Neural cell (in vitro differentiated cells): ENCODE measurements around the gene INPP5A. TPM values are rescaled to one million over a fixed set of nuclear protein-coding genes. Genes with fewer than 3 reads are reported as not detected.

Experiments used
- H2AFZ ChIP-seq: fragments of 200-600, 300-800 bp; sonication (generic), shearing (Covaris generic); 2 replicates; pipeline ENCODE4 v1.6.0; 2014; ENCODE audit warnings: low read depth, mild to moderate bottlenecking, antibody characterized with exemption, low read length, moderate library complexity
- H3F3A ChIP-seq: fragments of 200-600 bp; shearing (Covaris generic); 2 replicates; pipeline ENCODE4 v1.6.1; 2016; ENCODE audit warnings: mild to moderate bottlenecking, moderate library complexity, mixed read lengths, antibody characterized with exemption, low read length; ENCODE audit not compliant: insufficient read depth, poor library complexity, severe bottlenecking
- H3K27ac ChIP-seq: fragments of 200-600, 300-800 bp; sonication (generic), shearing (Covaris generic); 2 replicates; pipeline ENCODE4 v1.5.1; 2014; ENCODE audit warnings: mild to moderate bottlenecking, low read length, moderate library complexity
- H3K27me3 ChIP-seq: fragments of 300-800, 200-600 bp; sonication (generic), shearing (Covaris generic); 2 replicates; pipeline ENCODE4 v1.6.0; 2014; ENCODE audit warnings: mild to moderate bottlenecking, low read depth, low read length, moderate library complexity; ENCODE audit not compliant: insufficient read depth
- H3K36me3 ChIP-seq: fragments of 300-800, 200-600 bp; sonication (generic), shearing (Covaris generic); 2 replicates; pipeline ENCODE4 v1.5.1; 2014; ENCODE audit warnings: mild to moderate bottlenecking, antibody characterized with exemption, low read length, moderate library complexity; ENCODE audit not compliant: insufficient read depth
- H3K4me2 ChIP-seq: fragments of 300-800, 200-600 bp; sonication (generic), shearing (Covaris generic); 2 replicates; pipeline ENCODE4 v1.6.0; 2014; ENCODE audit warnings: mild to moderate bottlenecking, low read length
- H3K4me3 ChIP-seq: fragments of 300-800, 200-600 bp; sonication (generic), shearing (Covaris generic); 2 replicates; pipeline ENCODE4 v1.5.1; 2014; ENCODE audit warnings: mild to moderate bottlenecking, low read length, moderate library complexity
- H3K79me2 ChIP-seq: fragments of 200-600 bp; shearing (Covaris generic); replicated peaks from 2 replicates; pipeline ENCODE4 v1.6.0; 2014; ENCODE audit warnings: mild to moderate bottlenecking, low read length, moderate library complexity; ENCODE audit not compliant: insufficient read depth
- H3K9ac ChIP-seq: fragments of 300-800, 200-600 bp; sonication (generic), shearing (Covaris generic); 2 replicates; pipeline ENCODE4 v1.6.1; 2016; ENCODE audit warnings: mild to moderate bottlenecking, low read length, mixed read lengths
- H3K9me2 ChIP-seq: fragments of 200-600 bp; shearing (Covaris generic); 2 replicates; pipeline ENCODE4 v1.6.1; 2016; ENCODE audit warnings: mild to moderate bottlenecking, low read length, mixed read lengths; ENCODE audit not compliant: insufficient read depth
- H3K9me3 ChIP-seq: fragments of 200-600, 300-800 bp; sonication (generic), shearing (Covaris generic); 2 replicates; pipeline ENCODE4 v1.6.1; 2016; ENCODE audit warnings: mild to moderate bottlenecking, mixed run types, low read length, moderate library complexity, mixed read lengths
- H4K20me1 ChIP-seq: fragments of 200-600 bp; shearing (Covaris generic); 2 replicates; pipeline ENCODE4 v1.6.1; 2016; ENCODE audit warnings: mild to moderate bottlenecking, mixed run types; ENCODE audit not compliant: insufficient read depth
- EP300 ChIP-seq: fragments of 450-650 bp; conservative IDR thresholded peaks from 2 replicates; pipeline ENCODE4 v1.6.1; 2014; ENCODE audit warnings: antibody characterized with exemption, mild to moderate bottlenecking, moderate library complexity; ENCODE audit not compliant: poor library complexity, severe bottlenecking
- EZH2 ChIP-seq: fragments of 200-600, 300-800 bp; shearing (Covaris generic), sonication (generic); IDR thresholded peaks from 2 replicates; pipeline ENCODE4 v1.6.1; 2014; ENCODE audit warnings: antibody characterized with exemption, low read length, borderline replicate concordance, mild to moderate bottlenecking; ENCODE audit not compliant: insufficient read depth, poor library complexity, severe bottlenecking
- MXI1 ChIP-seq: fragments of 450-650 bp; conservative IDR thresholded peaks from 2 replicates; pipeline ENCODE4 v1.6.1; 2014; ENCODE audit warnings: antibody characterized with exemption, mild to moderate bottlenecking; ENCODE audit not compliant: poor library complexity, severe bottlenecking
- POLR2AphosphoS5 ChIP-seq: IDR thresholded peaks from 2 replicates; pipeline ENCODE4 v1.6.1; 2012
- RAD21 ChIP-seq: fragments of 450-650 bp; conservative IDR thresholded peaks from 2 replicates; pipeline ENCODE4 v1.6.1; 2014; ENCODE audit warnings: antibody characterized with exemption, mild to moderate bottlenecking, moderate library complexity
- SMC3 ChIP-seq: fragments of 450-650 bp; conservative IDR thresholded peaks from 2 replicates; pipeline ENCODE4 v1.6.1; 2014; ENCODE audit warnings: antibody characterized with exemption, mild to moderate bottlenecking, moderate library complexity; ENCODE audit not compliant: poor library complexity
- TAF1 ChIP-seq: IDR thresholded peaks from 2 replicates; pipeline ENCODE4 v1.6.1; 2012; ENCODE audit warnings: low read depth
- polyA plus RNA-seq: library from polyadenylated mRNA; depleted of rRNA; stranded (reverse); fragments of >200 nt; gene quantifications from 2 replicates; pipeline ENCODE4 v1.2.3, GENCODE V29; 2014
- TF ChIP-seq, protein P1 (sequence below): fragments of 450-650 bp; IDR thresholded peaks from 2 replicates; pipeline ENCODE4 v1.5.1; 2014; ENCODE audit warnings: antibody characterized with exemption, mild to moderate bottlenecking, moderate library complexity; ENCODE audit not compliant: poor library complexity, severe bottlenecking
- TF ChIP-seq, protein P2 (sequence below): IDR thresholded peaks from 2 replicates; pipeline ENCODE4 v1.6.1; 2012; ENCODE audit warnings: borderline replicate concordance

Gene INPP5A
- polyA plus RNA-seq, 1 donor from 2014 or later = 48.8 TPM

DNA sequence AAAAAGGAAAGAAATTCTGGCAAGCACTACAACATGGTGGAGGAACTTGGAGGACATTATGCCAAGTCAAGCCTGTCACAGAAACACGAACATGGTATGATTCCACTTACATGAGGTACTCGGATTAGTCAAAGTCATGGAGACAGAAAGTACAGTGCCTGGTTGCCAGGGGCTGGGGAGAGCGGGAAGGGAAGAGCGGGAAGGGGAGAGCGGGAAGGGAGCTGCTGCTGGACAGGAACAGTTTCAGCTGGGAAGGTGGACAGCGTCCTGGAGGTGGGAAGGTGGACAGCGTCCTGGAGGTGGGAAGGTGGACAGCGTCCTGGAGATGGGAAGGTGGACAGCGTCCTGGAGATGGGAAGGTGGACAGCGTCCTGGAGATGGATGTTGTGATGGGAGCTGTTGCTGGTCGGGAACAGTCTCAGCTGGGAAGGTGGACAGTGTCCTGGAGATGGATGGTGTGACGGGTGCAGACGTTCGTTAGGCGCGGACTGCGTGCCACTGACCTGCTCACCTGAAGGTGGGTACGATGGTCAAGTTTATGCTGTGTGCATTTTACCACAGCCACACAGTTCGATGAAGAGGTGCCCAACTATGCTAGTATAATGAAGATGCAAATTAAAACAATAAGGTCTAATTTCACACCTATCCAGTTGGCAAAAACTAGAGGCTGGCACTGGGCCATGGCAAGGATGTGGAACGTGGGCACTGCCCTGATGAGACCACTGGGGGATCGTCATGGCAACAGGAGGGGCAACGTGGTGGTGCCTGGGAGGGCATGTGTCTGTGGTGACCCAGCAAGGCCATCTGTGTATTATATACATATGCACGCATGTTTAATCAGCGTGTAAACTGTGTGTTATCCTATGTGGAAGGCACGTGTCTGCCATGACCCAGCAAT is 144.5 kb downstream of the INPP5A start:
- H3K27me3 ChIP-seq = no peaks in the 10 kb centered on the region
- no peaks in the 10 kb centered on the region for H3K79me2 ChIP-seq
- TF ChIP-seq TAF1 (no peak), RAD21 (no peak), MXI1 (no peak), SMC3 (no peak)
- no peak overlapping the region for H3K27ac ChIP-seq
- no peaks in the 10 kb centered on the region for H3K9me3 ChIP-seq
- H3K36me3 ChIP-seq = no peaks in the 10 kb centered on the region
- H3K9me2 ChIP-seq = no peaks in the 10 kb centered on the region
- no peak overlapping the region for H3K4me2 ChIP-seq
- no peak overlapping the region for H2AFZ ChIP-seq
- no peaks in the 10 kb centered on the region for H4K20me1 ChIP-seq
- no peak overlapping the region for H3K9ac ChIP-seq
- no peak overlapping the region for H3K4me3 ChIP-seq
- no peaks in the 10 kb centered on the region for H3F3A ChIP-seq

DNA sequence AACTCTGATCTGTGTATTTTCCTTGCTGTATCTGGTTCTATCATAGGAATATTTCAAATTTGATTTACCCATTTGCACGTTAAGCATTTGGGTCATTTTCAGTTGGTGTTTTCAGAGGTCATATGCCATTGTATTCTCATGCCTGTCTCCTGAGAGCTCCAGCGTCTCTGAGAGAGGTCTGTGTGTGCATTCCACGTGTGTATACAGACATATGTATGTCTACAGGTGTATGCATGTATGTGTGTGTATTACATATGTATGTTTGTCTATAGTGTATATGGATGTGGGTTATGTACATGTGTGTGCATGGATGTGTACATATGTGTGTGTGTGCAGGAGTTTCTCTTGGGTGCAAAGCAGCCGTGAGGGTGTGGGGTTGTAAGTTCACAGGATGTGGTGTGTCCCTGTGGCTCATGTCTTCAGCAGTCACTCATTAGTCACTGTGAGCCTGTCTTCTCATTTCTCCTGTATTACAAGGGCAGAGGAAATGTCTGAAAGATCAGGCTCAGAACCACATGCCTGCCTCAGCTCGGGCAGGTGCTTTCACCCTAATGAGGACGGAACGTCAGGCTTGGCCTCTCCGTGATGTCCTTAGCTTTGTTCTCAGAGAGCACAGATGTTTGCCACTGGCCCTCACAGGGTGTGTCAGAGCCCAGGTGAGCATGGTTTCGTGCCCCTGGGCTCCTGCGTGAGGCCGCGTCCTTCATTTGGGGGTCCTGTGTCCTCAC is 146.7 kb downstream of the INPP5A start:
- H3K36me3 ChIP-seq = no peaks in the 10 kb centered on the region
- H4K20me1 ChIP-seq = no peaks in the 10 kb centered on the region
- no peak overlapping the region for H3K4me2 ChIP-seq
- no peaks in the 10 kb centered on the region for H3K9me3 ChIP-seq
- no peak overlapping the region for H3K9ac ChIP-seq
- H3F3A ChIP-seq = no peaks in the 10 kb centered on the region
- H3K27me3 ChIP-seq = no peaks in the 10 kb centered on the region
- H3K27ac ChIP-seq = no peak overlapping the region
- H3K4me3 ChIP-seq = no peak overlapping the region
- H2AFZ ChIP-seq = no peak overlapping the region
- H3K79me2 ChIP-seq = no peaks in the 10 kb centered on the region
- TF ChIP-seq RAD21 = no peak
- TF ChIP-seq EZH2 = no peak
- TF ChIP-seq MXI1 = no peak
- TF ChIP-seq TAF1 = no peak
- no peak for TF ChIP-seq EP300
- TF ChIP-seq, protein P1, sequence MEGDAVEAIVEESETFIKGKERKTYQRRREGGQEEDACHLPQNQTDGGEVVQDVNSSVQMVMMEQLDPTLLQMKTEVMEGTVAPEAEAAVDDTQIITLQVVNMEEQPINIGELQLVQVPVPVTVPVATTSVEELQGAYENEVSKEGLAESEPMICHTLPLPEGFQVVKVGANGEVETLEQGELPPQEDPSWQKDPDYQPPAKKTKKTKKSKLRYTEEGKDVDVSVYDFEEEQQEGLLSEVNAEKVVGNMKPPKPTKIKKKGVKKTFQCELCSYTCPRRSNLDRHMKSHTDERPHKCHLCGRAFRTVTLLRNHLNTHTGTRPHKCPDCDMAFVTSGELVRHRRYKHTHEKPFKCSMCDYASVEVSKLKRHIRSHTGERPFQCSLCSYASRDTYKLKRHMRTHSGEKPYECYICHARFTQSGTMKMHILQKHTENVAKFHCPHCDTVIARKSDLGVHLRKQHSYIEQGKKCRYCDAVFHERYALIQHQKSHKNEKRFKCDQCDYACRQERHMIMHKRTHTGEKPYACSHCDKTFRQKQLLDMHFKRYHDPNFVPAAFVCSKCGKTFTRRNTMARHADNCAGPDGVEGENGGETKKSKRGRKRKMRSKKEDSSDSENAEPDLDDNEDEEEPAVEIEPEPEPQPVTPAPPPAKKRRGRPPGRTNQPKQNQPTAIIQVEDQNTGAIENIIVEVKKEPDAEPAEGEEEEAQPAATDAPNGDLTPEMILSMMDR = no peak
- TF ChIP-seq, protein P2, sequence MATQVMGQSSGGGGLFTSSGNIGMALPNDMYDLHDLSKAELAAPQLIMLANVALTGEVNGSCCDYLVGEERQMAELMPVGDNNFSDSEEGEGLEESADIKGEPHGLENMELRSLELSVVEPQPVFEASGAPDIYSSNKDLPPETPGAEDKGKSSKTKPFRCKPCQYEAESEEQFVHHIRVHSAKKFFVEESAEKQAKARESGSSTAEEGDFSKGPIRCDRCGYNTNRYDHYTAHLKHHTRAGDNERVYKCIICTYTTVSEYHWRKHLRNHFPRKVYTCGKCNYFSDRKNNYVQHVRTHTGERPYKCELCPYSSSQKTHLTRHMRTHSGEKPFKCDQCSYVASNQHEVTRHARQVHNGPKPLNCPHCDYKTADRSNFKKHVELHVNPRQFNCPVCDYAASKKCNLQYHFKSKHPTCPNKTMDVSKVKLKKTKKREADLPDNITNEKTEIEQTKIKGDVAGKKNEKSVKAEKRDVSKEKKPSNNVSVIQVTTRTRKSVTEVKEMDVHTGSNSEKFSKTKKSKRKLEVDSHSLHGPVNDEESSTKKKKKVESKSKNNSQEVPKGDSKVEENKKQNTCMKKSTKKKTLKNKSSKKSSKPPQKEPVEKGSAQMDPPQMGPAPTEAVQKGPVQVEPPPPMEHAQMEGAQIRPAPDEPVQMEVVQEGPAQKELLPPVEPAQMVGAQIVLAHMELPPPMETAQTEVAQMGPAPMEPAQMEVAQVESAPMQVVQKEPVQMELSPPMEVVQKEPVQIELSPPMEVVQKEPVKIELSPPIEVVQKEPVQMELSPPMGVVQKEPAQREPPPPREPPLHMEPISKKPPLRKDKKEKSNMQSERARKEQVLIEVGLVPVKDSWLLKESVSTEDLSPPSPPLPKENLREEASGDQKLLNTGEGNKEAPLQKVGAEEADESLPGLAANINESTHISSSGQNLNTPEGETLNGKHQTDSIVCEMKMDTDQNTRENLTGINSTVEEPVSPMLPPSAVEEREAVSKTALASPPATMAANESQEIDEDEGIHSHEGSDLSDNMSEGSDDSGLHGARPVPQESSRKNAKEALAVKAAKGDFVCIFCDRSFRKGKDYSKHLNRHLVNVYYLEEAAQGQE = no peak
- TF ChIP-seq POLR2AphosphoS5 = no peak
- TF ChIP-seq SMC3 = no peak
- no peaks in the 10 kb centered on the region for H3K9me2 ChIP-seq
